Renal cortex interstitium (tissue), 11 donors: ENCODE data around the gene CBX1. TPM values are rescaled to one million over a fixed set of nuclear protein-coding genes. Genes with fewer than 3 reads are reported as not detected.

Experiments used
- DNase-seq, 11 donors: peaks; one replicate each; pipeline ENCODE4 v3.0.0-alpha.2; 2013; ENCODE audit warnings: low read depth in 9 of 11, low spot score in 4 of 11; ENCODE audit errors: extremely low read depth in 1 of 11
- polyA plus RNA-seq, 3 donors: library from polyadenylated mRNA; unstranded; fragments of 120-200 nt; gene quantifications; one replicate each; pipeline ENCODE4 v1.2.1, GENCODE V29; 2013; ENCODE audit not compliant: insufficient read length in 3 of 3

The CBX1 gene
- polyA plus RNA-seq, 3 donors: 166 to 209 (median 197) TPM

DNA sequence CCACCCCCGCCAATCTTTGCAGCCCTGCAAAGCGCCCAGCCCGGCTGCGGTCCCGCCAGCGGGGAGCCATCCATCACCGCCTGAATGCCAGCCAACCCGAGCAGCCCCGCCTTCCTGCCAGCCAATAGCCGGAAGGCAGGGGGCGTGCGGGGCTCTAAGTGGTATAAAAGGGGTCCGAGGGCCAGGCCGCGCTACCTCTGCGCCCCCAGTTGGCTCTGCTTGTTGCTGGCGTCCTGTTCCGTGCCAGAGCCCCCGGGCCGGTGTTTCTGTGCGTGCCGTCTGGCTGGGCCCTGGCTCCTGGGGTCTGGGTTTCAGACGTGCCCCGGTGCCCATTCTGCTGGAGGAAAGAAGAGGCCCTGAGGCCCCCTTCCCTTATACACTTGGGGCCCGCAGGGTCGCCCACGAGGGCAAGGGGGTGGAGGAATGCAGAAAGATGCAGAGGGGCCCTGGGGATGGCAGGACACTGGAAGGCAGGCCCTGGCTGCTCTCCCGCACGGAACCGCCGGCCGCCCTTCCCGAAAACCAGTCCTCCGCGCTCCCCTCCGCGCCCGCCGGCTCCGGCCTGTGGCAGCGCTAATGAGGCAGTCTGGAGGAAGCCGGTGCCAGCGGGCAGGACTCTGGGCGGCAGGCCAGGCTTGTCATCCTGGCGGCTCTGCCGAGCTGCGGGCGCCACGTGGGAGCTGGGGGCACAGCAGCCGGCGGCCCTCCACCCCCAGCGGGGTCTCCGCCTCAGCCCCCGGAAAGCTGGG lies 77.7 kb downstream of the CBX1 start:
- DNase-seq: peak in 1 of 11 donors; percentile 63

DNA sequence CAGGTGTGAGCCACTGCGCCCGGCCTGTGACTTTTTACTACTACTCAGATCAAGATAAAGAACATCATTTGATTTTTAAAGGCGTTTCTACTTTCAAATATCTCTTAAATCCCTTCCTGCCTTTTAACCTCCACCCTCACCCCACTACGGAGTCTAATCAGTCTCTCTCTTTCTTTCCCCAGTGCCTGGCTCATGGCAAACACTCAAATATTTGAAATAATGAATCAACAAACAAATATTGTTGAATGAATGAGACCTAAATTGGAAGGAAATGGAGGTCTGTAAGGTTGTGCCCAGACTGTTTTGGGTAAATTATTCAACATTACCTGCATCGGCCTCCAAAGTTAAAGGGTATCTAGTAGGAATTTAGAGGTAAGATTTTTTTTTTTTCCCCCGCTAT lies 78.4 kb downstream of the CBX1 start:
- DNase-seq: no peak

- no peak for DNase-seq
These were observed 79.3 kb downstream of the CBX1 start for GRCh38 chr17:48021934-48022333.

Other genes with a start within 250 kb of the CBX1 start
- gene SP2, start 205.2 kb downstream of the CBX1 start, polyA plus RNA-seq: 10 to 100 TPM; 22.4 to 23.8 (median 22.6) TPM
- 10 to 100 TPM; 20.6 to 23.4 (median 21.7) TPM for gene PNPO, start 159.9 kb downstream of the CBX1 start, polyA plus RNA-seq
- gene PRR15L, start 143.6 kb downstream of the CBX1 start, polyA plus RNA-seq: 10 to 100 TPM; 18.0 to 20.6 (median 18.2) TPM
- gene CDK5RAP3, start 130.4 kb downstream of the CBX1 start, polyA plus RNA-seq: 100 to 1,000 TPM; 164 to 186 (median 167) TPM
- gene COPZ2, start 63.7 kb downstream of the CBX1 start, polyA plus RNA-seq: 10 to 100 TPM; 15.8 to 20.3 (median 19.0) TPM
- gene NFE2L1, start 53.1 kb downstream of the CBX1 start, polyA plus RNA-seq: 100 to 1,000 TPM; 232 to 245 (median 232) TPM
- 10 to 100 TPM; 16.7 to 19.3 (median 19.2) TPM for gene SNX11, start 6.3 kb upstream of the CBX1 start, polyA plus RNA-seq